Activated naive CD8-positive, alpha-beta T cell treated with anti-CD3 and anti-CD28 coated beads for 36 hours (primary cell): ENCODE results near the gene COL9A3. TPM values are rescaled to one million over a fixed set of nuclear protein-coding genes. Genes with fewer than 3 reads are reported as not detected.

ENCODE experiments used
- DNase-seq: peaks from one replicate; pipeline ENCODE4 v3.0.0; 2021
- H3K27ac Mint-ChIP-seq: one replicate; pipeline ENCODE4 v1.8.0; 2022; ENCODE audit warnings: mild to moderate bottlenecking, moderate library complexity, mixed read lengths
- H3K27me3 Mint-ChIP-seq: one replicate; pipeline ENCODE4 v1.8.0; 2022; ENCODE audit warnings: mild to moderate bottlenecking, mixed read lengths
- H3K36me3 Mint-ChIP-seq: one replicate; pipeline ENCODE4 v1.8.0; 2021; ENCODE audit warnings: mild to moderate bottlenecking, mixed read lengths
- H3K4me1 Mint-ChIP-seq: one replicate; pipeline ENCODE4 v1.8.0; 2021; ENCODE audit warnings: mixed read lengths
- H3K4me3 Mint-ChIP-seq: one replicate; pipeline ENCODE4 v1.8.0; 2022; ENCODE audit warnings: mild to moderate bottlenecking, moderate library complexity, mixed read lengths
- H3K9me3 Mint-ChIP-seq: one replicate; pipeline ENCODE4 v1.8.0; 2022; ENCODE audit warnings: mixed read lengths
- total RNA-seq, 2 experiments: library from RNA; stranded (reverse); gene quantifications; one replicate each; pipeline ENCODE4 v1.2.3, GENCODE V29; 2021

Gene COL9A3
- total RNA-seq, 2 experiments from 2014 or later = 0.35 to 1.0 TPM

GRCh38 chr20:62787866-62788265, 29.0 kb upstream of the COL9A3 start:
- Mint-ChIP-seq H3K4me3 (no peak overlapping the region), H3K27me3 (no peaks in the 10 kb centered on the region), H3K9me3 (no peaks in the 10 kb centered on the region), H3K4me1 (peaks cover 14% of the 10 kb centered on the region), H3K36me3 (no peaks in the 10 kb centered on the region), H3K27ac (no peak overlapping the region)
- DNase-seq = no peak

DNA sequence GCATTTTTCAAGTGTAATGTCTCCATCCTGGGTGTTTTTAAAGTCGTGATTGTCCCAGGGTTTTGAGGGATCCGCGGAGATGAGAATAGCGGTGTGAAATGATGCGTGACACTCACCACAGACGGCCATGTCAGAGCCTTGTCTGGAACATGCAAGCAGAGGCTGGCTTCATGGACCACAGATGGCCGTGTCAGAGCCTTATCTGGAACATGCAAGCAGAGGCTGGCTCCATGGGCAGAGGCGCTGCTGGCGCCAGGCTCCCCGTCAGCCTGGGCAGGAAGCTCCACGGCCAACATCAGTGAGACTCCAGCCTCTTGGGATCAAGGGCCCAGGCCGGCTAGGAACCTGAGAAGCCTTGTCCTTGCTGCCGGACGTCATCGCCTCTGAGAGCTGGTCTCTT, 28.2 kb upstream of the COL9A3 start:
- Mint-ChIP-seq H3K27me3 (no peaks in the 10 kb centered on the region), H3K9me3 (no peaks in the 10 kb centered on the region), H3K36me3 (no peaks in the 10 kb centered on the region), H3K4me1 (peaks cover 21% of the 10 kb centered on the region), H3K27ac (no peak overlapping the region), H3K4me3 (no peak overlapping the region)
- no peak for DNase-seq

DNA sequence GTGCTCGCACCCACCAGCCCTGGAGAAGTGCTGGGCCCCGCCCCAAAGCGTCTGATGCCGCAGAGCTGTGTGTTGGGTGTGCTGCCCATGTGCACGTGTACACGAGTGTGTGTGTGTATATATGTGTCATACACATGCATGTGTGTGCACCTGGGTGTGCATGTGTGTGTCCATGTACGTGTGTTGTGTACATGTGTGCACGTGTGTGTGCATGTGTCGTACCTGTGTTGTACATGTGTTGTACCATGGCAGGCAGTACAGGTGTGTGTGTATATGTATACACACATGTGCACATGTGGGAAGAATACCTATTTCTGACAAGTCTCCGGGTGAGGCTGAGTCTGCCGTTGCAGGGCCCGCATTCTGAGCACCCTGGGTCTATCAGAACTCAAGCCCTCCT, 26.8 kb upstream of the COL9A3 start:
- Mint-ChIP-seq H3K27me3 (no peaks in the 10 kb centered on the region), H3K27ac (no peak overlapping the region), H3K4me3 (no peak overlapping the region), H3K4me1 (peaks cover 28% of the 10 kb centered on the region), H3K36me3 (no peaks in the 10 kb centered on the region), H3K9me3 (no peaks in the 10 kb centered on the region)
- DNase-seq = no peak

GRCh38 chr20:62791301-62792181, 25.3 kb upstream of the COL9A3 start:
- peaks cover 32% of the 10 kb centered on the region for H3K4me1 Mint-ChIP-seq
- DNase-seq = peak; percentile 80
- H3K9me3 Mint-ChIP-seq = no peaks in the 10 kb centered on the region
- H3K27me3 Mint-ChIP-seq = no peaks in the 10 kb centered on the region
- H3K4me3 Mint-ChIP-seq = no peak overlapping the region
- no peak overlapping the region for H3K27ac Mint-ChIP-seq
- no peaks in the 10 kb centered on the region for H3K36me3 Mint-ChIP-seq

DNA sequence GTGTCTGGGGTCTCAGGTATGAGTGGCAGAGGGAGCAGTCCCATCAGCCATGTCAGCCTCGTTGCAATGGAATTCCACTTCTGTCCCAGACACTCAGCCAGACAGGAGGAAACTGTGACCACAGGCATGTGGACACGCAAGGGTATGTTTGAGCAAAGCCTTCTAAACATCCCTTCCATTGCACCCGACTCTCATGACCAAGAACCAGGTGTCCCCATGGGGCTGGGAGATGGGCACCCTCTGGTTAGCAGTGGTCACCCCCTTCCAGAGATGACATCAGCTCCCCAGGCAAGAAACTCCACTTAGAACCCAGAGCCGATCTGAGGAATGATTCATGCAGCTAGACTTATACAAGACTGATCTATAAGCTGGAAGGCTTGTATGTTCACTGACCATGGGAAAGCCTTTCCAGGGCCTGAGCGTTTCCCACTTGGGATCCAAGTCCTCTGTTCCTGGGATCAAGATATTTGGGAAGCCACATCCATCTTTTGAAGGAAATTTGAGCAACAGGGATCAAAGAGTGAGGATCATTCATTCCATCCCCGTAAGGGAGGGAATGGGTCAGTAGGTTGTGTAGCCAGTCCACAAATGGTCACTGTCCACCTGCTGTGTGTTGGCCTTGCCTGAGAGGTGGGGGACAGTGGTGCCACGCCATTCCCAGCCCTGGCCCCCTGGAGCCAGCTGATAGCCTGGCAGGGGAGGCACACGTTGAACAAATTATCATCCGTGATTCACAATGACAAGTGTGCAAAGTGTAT, 24.5 kb upstream of the COL9A3 start:
- peaks cover 36% of the 10 kb centered on the region for H3K4me1 Mint-ChIP-seq
- DNase-seq = no peak
- H3K9me3 Mint-ChIP-seq = no peaks in the 10 kb centered on the region
- H3K27ac Mint-ChIP-seq = no peak overlapping the region
- H3K27me3 Mint-ChIP-seq = no peaks in the 10 kb centered on the region
- no peak overlapping the region for H3K4me3 Mint-ChIP-seq
- no peaks in the 10 kb centered on the region for H3K36me3 Mint-ChIP-seq

GRCh38 chr20:62792940-62793756, 23.7 kb upstream of the COL9A3 start:
- peak overlapping the region; percentile 59 for H3K4me3 Mint-ChIP-seq
- H3K4me1 Mint-ChIP-seq = peaks cover 36% of the 10 kb centered on the region
- H3K9me3 Mint-ChIP-seq = no peaks in the 10 kb centered on the region
- DNase-seq = no peak
- peak overlapping the region; percentile 75 for H3K27ac Mint-ChIP-seq
- no peaks in the 10 kb centered on the region for H3K27me3 Mint-ChIP-seq
- H3K36me3 Mint-ChIP-seq = peaks cover 3% of the 10 kb centered on the region

GRCh38 chr20:62793757-62794006, 23.2 kb upstream of the COL9A3 start:
- Mint-ChIP-seq H3K4me1 (peaks cover 36% of the 10 kb centered on the region), H3K9me3 (no peaks in the 10 kb centered on the region), H3K27ac (peak overlapping the region; percentile 84), H3K36me3 (peaks cover 5% of the 10 kb centered on the region), H3K4me3 (peak overlapping the region; percentile 59), H3K27me3 (no peaks in the 10 kb centered on the region)
- DNase-seq = no peak

DNA sequence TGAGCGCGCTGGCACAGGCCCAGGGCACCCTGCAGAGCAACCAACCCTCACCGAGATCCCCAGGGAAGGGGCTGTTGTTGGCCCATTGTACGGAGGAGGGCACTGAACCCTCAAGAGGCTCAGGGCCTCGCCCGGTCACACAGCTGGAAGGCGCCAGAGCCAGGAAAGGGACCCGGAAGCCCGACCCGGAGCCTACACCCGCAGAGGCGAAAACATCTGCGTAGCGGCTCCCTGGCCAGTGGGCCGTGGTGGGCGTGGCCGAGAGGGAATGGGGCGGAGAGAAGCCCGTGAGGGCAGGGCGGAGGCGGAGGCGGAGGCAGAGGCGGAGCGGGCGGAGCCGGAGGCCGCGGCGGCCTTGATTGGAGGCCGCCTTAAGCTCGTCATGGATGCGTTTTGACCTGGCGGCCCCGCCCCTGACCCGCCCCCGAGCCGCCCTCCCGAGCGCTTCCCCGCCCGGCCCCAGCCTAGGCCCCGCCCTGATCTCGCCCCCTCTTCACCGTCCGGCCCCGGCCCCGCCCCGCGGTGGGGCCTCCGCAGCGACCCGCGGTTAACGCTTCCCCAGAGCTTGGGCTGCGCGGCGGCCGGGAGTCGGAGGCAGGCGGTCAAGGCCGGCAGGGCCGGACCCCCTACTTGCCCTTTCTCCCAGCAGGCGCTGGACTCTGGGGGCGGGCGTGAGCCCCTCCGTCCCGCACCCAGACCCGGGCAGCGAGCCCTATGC, 22.7 kb upstream of the COL9A3 start:
- no peaks in the 10 kb centered on the region for H3K9me3 Mint-ChIP-seq
- H3K27ac Mint-ChIP-seq = peak overlapping the region; percentile 85
- H3K4me1 Mint-ChIP-seq = peaks cover 36% of the 10 kb centered on the region
- peak overlapping the region; percentile 84 for H3K4me3 Mint-ChIP-seq
- peaks cover 7% of the 10 kb centered on the region for H3K36me3 Mint-ChIP-seq
- no peaks in the 10 kb centered on the region for H3K27me3 Mint-ChIP-seq
- peak; percentile 97 for DNase-seq

DNA sequence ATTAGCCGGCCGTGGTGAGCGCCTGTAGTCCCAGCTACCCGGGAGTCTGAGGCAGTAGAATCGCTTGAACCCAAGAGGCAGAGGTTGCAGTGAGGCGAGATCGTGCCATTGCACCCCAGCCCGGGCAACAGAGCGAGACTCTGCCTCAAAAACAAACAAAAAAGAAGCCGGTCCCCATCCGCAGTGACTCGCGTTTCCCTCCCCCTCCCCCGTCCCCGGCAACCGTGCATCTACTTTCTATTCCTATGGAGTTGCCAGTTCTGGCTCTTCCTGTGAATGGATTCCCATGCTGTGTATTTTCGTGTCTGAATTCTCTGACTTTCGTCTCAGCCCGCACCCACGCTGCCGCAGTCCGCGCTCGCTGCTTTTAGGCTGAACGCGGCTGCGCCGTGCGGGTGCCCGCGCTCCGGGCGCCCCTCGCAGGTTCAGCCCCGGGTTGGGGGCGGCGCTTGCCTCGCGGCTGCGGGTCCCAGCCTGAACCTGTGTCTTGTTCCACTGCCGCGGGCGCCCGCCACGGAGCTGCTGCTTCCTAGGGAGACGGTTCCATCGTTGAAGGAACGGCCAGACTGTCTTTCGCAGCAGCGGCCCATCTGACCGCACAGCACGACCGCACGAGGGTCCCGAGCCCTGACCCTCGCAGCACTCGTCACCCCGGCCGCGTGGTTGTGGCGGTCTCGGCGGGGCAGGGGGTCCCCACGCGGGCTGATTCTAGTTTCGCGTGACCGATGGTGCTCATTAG, 21.7 kb upstream of the COL9A3 start:
- no peaks in the 10 kb centered on the region for H3K9me3 Mint-ChIP-seq
- H3K27me3 Mint-ChIP-seq = no peaks in the 10 kb centered on the region
- peak; percentile 85 for DNase-seq
- H3K4me1 Mint-ChIP-seq = peaks cover 36% of the 10 kb centered on the region
- peaks cover 11% of the 10 kb centered on the region for H3K36me3 Mint-ChIP-seq
- peak overlapping the region; percentile 85 for H3K27ac Mint-ChIP-seq
- peak overlapping the region; percentile 84 for H3K4me3 Mint-ChIP-seq

DNA sequence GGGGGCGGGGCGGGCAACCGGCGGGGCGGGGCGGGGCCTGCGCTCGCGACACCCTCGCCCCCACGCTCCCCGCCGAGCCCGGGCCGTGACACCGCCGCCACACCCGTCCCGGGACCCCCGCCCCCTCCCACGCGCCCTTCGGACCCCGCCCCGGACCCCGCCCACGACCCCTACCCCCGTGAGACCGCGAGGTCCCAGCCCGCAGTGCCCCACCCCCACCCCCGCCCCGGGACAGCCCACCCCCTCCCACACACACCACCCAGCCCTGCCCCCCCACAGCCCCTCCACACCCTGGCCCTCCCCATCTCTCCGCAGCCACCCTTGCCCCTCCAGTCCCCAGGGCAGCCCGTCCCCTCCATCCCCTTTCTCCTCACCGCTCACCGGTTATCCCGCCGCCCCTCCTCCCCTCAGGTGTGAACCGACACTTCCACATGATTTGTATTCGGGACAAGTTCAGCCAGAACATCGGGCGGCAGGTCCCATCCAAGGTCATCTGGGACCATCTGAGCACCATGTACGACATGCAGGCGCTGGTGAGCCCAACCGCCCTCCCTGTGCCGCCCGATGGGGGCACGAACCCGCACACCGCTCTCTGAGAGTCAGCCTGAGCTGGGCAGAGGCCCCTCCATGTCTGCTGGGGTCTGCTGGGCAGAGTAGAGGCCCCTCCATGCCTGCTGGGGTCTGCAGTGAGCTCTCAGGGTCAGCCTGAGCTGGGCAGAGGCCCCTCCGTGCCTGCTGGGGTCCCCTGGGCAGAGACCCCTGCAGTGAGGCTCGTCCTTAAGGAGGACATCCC, 20.0 kb upstream of the COL9A3 start:
- no peaks in the 10 kb centered on the region for H3K27me3 Mint-ChIP-seq
- no peak for DNase-seq
- peaks cover 11% of the 10 kb centered on the region for H3K36me3 Mint-ChIP-seq
- H3K4me3 Mint-ChIP-seq = peak overlapping the region; percentile 91
- no peaks in the 10 kb centered on the region for H3K9me3 Mint-ChIP-seq
- peak overlapping the region; percentile 87 for H3K27ac Mint-ChIP-seq
- H3K4me1 Mint-ChIP-seq = peaks cover 28% of the 10 kb centered on the region

- Mint-ChIP-seq H3K4me1 (peaks cover 26% of the 10 kb centered on the region), H3K27me3 (no peaks in the 10 kb centered on the region), H3K36me3 (peaks cover 11% of the 10 kb centered on the region), H3K27ac (peak overlapping the region; percentile 87), H3K4me3 (peak overlapping the region; percentile 91), H3K9me3 (no peaks in the 10 kb centered on the region)
- no peak for DNase-seq
Observed at GRCh38 chr20:62797671-62798532, 18.9 kb upstream of the COL9A3 start.

DNA sequence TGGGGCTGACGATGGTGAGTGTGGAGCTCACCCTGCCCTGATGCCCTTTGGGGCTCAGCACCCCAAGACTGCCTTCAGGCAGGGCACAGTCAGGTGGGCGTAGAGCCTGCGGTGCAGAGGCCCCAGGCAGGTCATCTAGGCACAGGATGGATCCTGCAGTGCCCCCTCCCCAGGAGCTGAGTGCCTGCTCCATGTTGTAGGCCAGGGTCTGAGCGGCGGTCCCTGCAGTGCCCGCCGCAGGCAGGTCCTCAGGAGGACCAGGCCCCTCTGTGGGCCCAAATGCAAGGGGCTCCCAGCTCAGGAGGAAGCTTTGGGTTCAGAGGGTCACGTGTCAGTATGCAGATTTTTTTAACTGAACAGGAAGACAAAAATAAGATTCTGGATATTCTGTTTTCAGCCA, 17.8 kb upstream of the COL9A3 start:
- no peaks in the 10 kb centered on the region for H3K27me3 Mint-ChIP-seq
- H3K36me3 Mint-ChIP-seq = peaks cover 11% of the 10 kb centered on the region
- H3K9me3 Mint-ChIP-seq = no peaks in the 10 kb centered on the region
- H3K4me3 Mint-ChIP-seq = no peak overlapping the region
- H3K4me1 Mint-ChIP-seq = peaks cover 19% of the 10 kb centered on the region
- DNase-seq = no peak
- H3K27ac Mint-ChIP-seq = no peak overlapping the region

DNA sequence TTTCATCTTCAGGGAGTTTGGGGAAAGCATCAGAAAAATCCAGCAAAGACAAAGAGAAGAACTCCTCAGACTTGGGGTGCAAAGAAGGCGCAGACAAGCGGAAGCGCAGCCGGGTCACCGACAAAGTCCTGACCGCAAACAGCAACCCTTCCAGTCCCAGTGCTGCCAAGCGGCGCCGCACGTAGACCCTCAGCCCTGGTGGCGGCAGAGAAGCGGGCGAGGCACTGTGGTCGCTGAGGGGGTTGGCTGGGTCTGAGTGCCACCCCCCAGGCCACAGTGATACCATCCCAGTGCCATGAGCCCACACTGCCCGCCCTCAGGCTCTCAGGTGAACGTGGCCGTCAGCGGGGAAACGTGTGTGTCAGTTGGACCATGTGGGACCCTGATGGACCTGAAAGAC, 17.4 kb upstream of the COL9A3 start:
- DNase-seq = no peak
- H3K27ac Mint-ChIP-seq = no peak overlapping the region
- H3K4me3 Mint-ChIP-seq = no peak overlapping the region
- no peaks in the 10 kb centered on the region for H3K27me3 Mint-ChIP-seq
- peaks cover 11% of the 10 kb centered on the region for H3K36me3 Mint-ChIP-seq
- no peaks in the 10 kb centered on the region for H3K9me3 Mint-ChIP-seq
- peaks cover 22% of the 10 kb centered on the region for H3K4me1 Mint-ChIP-seq
